Measurements from ENCODE around the gene GALP. TPM values are rescaled to one million over a fixed set of nuclear protein-coding genes. Genes with fewer than 3 reads are reported as not detected.

Gene GALP
- total and polyA plus RNA-seq, 2 donors (not counting 3 experiments of a cell fraction or from before 2014, with no cell fraction given), result not detected

DNA sequence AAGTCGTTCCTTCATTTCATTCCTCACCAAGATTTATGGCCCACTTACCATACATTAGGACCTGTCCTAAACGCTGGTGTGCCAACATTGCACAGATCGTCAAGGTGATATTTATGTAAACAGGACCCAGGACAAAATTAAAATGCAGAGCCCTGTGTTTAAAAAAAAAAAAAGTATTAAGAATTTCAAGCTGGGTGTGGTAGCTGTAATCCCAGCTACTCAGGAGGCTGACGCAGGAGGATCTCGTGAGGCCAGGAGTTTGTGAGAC is 41.2 kb upstream of the GALP start:
- no peak for FAIRE-seq
- Histone ChIP-seq H3K79me2 (ENCODE audit: control insufficient read depth, insufficient read depth, low read length) (no peaks in the 10 kb centered on the region), H3K9ac (replicated peaks; ENCODE audit: extremely low read depth, insufficient read depth, low read length) (no peak overlapping the region), H2AFZ (ENCODE audit: low read depth, low read length) (no peak overlapping the region), H3K27me3 (ENCODE audit: control insufficient read depth in 2 of 2, insufficient read depth in 2 of 2, low read length in 2 of 2) (no peaks in the 10 kb centered on the region), H3K4me3 (replicated peaks in 1 of 3; ENCODE audit: insufficient read depth in 1 of 3, low read depth in 1 of 3, low read length in 3 of 3) (no peak overlapping the region), H3K27ac (ENCODE audit: insufficient read depth, low read depth, low read length) (no peak overlapping the region), H3K9me1 (replicated peaks; ENCODE audit: control insufficient read depth, extremely low read depth, insufficient read depth, low read length) (no peaks in the 10 kb centered on the region), H3K4me2 (ENCODE audit: insufficient read depth, low read length) (no peak overlapping the region), H3K4me1 (ENCODE audit: control insufficient read depth, extremely low read depth, insufficient read depth, low read length) (no peaks in the 10 kb centered on the region), H3K36me3 (ENCODE audit: control insufficient read depth in 2 of 2, extremely low read depth in 1 of 2, insufficient read depth in 2 of 2, low read length in 2 of 2) (no peaks in the 10 kb centered on the region), H3K9me3 (replicated peaks; ENCODE audit: control insufficient read depth, insufficient read depth, low read length) (no peaks in the 10 kb centered on the region), H4K20me1 (replicated peaks; ENCODE audit: control insufficient read depth, extremely low read depth, insufficient read depth, low read length) (no peaks in the 10 kb centered on the region)
- intact Hi-C loops (cut with micrococcal nuclease), result no loop called here
- dilution Hi-C loops (cut with MboI; ENCODE audit: extremely low pct_ligation_motif_present, low sequenced_read_pairs), result no loop called here
- ChIA-PET CTCF (interaction anchor here (0.8 kb wide), 1 partner anchor 118 kb away, joined by 3 read pairs; no protein-coding TSS in a partner anchor), POLR2A (no interaction called here)
- TF ChIP-seq GATA2 (IDR thresholded peaks at IDR 0.05; ENCODE audit: insufficient read depth, insufficient read length, low read depth, low read length) (no peak), POLR2A (IDR thresholded peaks at IDR 0.05; ENCODE audit: low read depth, low read length) (no peak), POLR2AphosphoS5 (IDR thresholded peaks at IDR 0.05; ENCODE audit: insufficient read depth, low read depth, low read length) (no peak), MYC (IDR thresholded peaks at IDR 0.05; ENCODE audit: low read depth, low read length) (no peak)
- TF ChIP-seq, protein P1, sequence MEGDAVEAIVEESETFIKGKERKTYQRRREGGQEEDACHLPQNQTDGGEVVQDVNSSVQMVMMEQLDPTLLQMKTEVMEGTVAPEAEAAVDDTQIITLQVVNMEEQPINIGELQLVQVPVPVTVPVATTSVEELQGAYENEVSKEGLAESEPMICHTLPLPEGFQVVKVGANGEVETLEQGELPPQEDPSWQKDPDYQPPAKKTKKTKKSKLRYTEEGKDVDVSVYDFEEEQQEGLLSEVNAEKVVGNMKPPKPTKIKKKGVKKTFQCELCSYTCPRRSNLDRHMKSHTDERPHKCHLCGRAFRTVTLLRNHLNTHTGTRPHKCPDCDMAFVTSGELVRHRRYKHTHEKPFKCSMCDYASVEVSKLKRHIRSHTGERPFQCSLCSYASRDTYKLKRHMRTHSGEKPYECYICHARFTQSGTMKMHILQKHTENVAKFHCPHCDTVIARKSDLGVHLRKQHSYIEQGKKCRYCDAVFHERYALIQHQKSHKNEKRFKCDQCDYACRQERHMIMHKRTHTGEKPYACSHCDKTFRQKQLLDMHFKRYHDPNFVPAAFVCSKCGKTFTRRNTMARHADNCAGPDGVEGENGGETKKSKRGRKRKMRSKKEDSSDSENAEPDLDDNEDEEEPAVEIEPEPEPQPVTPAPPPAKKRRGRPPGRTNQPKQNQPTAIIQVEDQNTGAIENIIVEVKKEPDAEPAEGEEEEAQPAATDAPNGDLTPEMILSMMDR (IDR thresholded peaks at IDR 0.05; ENCODE audit: extremely low read depth in 1 of 2, insufficient read depth in 1 of 2, low read depth in 1 of 2, low read length in 2 of 2), result no peak
- no peak for DNase-seq (ENCODE audit: low read depth, low spot score)
- no TSS peak for BruUV-seq (replicated peaks)

- POLR2A ChIA-PET, result no interaction called here
- CTCF ChIA-PET, result interaction anchor here (1.2 to 2.0 kb wide), 3 partner anchors 60 to 197 kb away, joined by 4 to 5 read pairs (median 4); no protein-coding TSS in a partner anchor
- Histone ChIP-seq H3K4me2 (ENCODE audit: insufficient read depth, low read length) (no peak overlapping the region), H3K79me2 (ENCODE audit: control insufficient read depth, insufficient read depth, low read length) (no peaks in the 10 kb centered on the region), H3K4me1 (ENCODE audit: control insufficient read depth, extremely low read depth, insufficient read depth, low read length) (peaks cover 5% of the 10 kb centered on the region), H3K9me1 (replicated peaks; ENCODE audit: control insufficient read depth, extremely low read depth, insufficient read depth, low read length) (no peaks in the 10 kb centered on the region), H2AFZ (ENCODE audit: low read depth, low read length) (no peak overlapping the region), H3K27me3 (ENCODE audit: control insufficient read depth in 2 of 2, insufficient read depth in 2 of 2, low read length in 2 of 2) (no peaks in the 10 kb centered on the region), H4K20me1 (replicated peaks; ENCODE audit: control insufficient read depth, extremely low read depth, insufficient read depth, low read length) (no peaks in the 10 kb centered on the region), H3K4me3 (replicated peaks in 1 of 3; ENCODE audit: insufficient read depth in 1 of 3, low read depth in 1 of 3, low read length in 3 of 3) (no peak overlapping the region), H3K27ac (ENCODE audit: insufficient read depth, low read depth, low read length) (no peak overlapping the region), H3K36me3 (ENCODE audit: control insufficient read depth in 2 of 2, extremely low read depth in 1 of 2, insufficient read depth in 2 of 2, low read length in 2 of 2) (no peaks in the 10 kb centered on the region), H3K9ac (replicated peaks; ENCODE audit: extremely low read depth, insufficient read depth, low read length) (no peak overlapping the region), H3K9me3 (replicated peaks; ENCODE audit: control insufficient read depth, insufficient read depth, low read length) (no peaks in the 10 kb centered on the region)
- no TSS peak for BruUV-seq (replicated peaks)
- FAIRE-seq (no peak), DNase-seq (ENCODE audit: low read depth, low spot score) (no peak)
- no peak for TF ChIP-seq POLR2A (IDR thresholded peaks at IDR 0.05; ENCODE audit: low read depth, low read length)
- TF ChIP-seq, protein P2, sequence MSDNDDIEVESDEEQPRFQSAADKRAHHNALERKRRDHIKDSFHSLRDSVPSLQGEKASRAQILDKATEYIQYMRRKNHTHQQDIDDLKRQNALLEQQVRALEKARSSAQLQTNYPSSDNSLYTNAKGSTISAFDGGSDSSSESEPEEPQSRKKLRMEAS (IDR thresholded peaks at IDR 0.05; ENCODE audit: insufficient read depth, insufficient read length), result no peak
- TF ChIP-seq GATA2 (IDR thresholded peaks at IDR 0.05; ENCODE audit: insufficient read depth, insufficient read length, low read depth, low read length), result no peak
- TF ChIP-seq JUN (IDR thresholded peaks at IDR 0.05; ENCODE audit: borderline replicate concordance, insufficient read depth, insufficient read length, low read depth), result no peak
- TF ChIP-seq POLR2AphosphoS5 (IDR thresholded peaks at IDR 0.05; ENCODE audit: insufficient read depth, low read depth, low read length), result no peak
- no peak for TF ChIP-seq FOS (IDR thresholded peaks at IDR 0.05; ENCODE audit: borderline replicate concordance, insufficient read depth, low read length)
- TF ChIP-seq MYC (IDR thresholded peaks at IDR 0.05; ENCODE audit: low read depth, low read length), result no peak
- TF ChIP-seq, protein P1 (IDR thresholded peaks at IDR 0.05; ENCODE audit: extremely low read depth in 1 of 2, insufficient read depth in 1 of 2, low read depth in 1 of 2, low read length in 2 of 2), result no peak
- TF ChIP-seq EZH2 (IDR thresholded peaks at IDR 0.05; ENCODE audit: borderline replicate concordance, low read depth, low read length, severe bottlenecking), result no peak
- dilution Hi-C loops (cut with MboI; ENCODE audit: extremely low pct_ligation_motif_present, low sequenced_read_pairs), result no loop called here
- intact Hi-C loops (cut with micrococcal nuclease), result no loop called here
These were observed 39.4 kb upstream of the GALP start for GRCh38 chr19:56136362-56136761.
